ENCODE results near the gene TFG.

GRCh38 chr3:100756441-100756840, 47.1 kb downstream of the TFG start:
- TF ChIP-seq CTCF (IDR thresholded peaks at IDR 0.05): no peak
- TF ChIP-seq POLR2A (IDR thresholded peaks at IDR 0.05): no peak

Data from thyroid gland (tissue), 4 donors.